Sigmoid colon (tissue), 4 donors: ENCODE results near the gene ASIC3.

Source experiments
- CTCF ChIP-seq, 4 experiments: fragments of 450-650 bp in 3 of 4; fragments of 200-600 bp in 1 of 4; IDR thresholded peaks; one replicate each; pipeline ENCODE4 v1.5.1; 2016 to 2019; ENCODE audit warnings: antibody characterized with exemption in 4 of 4, mild to moderate bottlenecking in 3 of 4, moderate library complexity in 2 of 4
- POLR2AphosphoS5 ChIP-seq, 4 donors: sonication (generic); formaldehyde crosslinking; IDR thresholded peaks; one replicate each; pipeline ENCODE4 v1.6.1; 2017; ENCODE audit warnings: antibody characterized with exemption in 4 of 4

DNA sequence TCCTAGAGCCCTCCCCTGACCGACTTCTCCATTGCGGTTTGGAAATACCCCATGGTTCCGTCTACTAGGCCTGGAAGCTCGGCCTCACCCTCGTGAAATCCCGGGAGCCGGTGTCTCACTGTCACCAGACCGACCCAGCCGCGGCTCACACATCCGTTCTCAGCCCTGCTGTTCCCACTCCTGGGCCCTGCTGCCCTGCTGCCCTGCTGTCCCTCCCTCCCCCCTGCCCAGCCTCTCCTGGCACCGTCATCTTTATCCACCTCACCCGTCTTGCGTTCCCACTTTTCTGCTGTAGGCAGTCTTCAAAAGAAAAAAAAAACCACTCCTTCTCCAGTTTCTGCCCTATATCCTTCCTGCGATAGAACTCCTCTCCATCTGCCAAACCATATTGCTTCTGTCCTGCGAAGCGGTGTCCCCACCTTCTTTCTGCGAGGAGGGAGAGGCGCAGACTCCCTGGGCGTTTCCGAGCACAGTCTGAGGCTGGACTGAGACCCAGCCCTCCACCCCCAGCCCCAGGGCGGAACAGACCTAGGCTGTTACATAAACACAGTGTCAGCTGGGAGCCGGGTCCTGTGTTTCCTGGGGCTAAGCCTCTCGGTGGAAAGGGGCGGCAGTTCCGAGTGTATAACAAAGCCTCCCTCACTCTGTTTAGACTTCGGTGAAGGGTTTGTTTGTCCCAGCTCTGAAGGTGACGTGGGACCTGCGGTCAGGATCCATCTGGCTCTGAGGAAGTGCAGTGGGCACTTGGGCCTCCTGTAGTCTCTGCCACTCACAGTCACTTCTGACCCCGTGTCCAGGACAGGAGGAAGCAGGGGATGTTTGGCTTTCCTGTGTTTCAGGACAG, 40.7 kb downstream of the ASIC3 start:
- TF ChIP-seq CTCF (IDR thresholded peaks at IDR 0.05) (no peak), POLR2AphosphoS5 (IDR thresholded peaks at IDR 0.05) (peak; percentile 6 to 67 (median 44))
